Stimulated activated CD4-positive, alpha-beta T cell treated with anti-CD3 and anti-CD28 coated beads, Interleukin-2, amount 100 ng/mL, for 4 hours (primary cell): ENCODE measurements around the gene COL6A2.
"Not testable (repeated sequence)": the region's sequence is repeated elsewhere in the genome, so short reads cannot be mapped to it uniquely, and the experiment has no call there.

Experiments
- DNase-seq: peaks from one replicate; pipeline ENCODE4 v3.0.0-alpha.2; 2020; ENCODE audit warnings: low read depth

The COL6A2 gene

GRCh38 chr21:46094401-46095082 lies 3.4 kb upstream of the COL6A2 start:
- no peak for DNase-seq

DNA sequence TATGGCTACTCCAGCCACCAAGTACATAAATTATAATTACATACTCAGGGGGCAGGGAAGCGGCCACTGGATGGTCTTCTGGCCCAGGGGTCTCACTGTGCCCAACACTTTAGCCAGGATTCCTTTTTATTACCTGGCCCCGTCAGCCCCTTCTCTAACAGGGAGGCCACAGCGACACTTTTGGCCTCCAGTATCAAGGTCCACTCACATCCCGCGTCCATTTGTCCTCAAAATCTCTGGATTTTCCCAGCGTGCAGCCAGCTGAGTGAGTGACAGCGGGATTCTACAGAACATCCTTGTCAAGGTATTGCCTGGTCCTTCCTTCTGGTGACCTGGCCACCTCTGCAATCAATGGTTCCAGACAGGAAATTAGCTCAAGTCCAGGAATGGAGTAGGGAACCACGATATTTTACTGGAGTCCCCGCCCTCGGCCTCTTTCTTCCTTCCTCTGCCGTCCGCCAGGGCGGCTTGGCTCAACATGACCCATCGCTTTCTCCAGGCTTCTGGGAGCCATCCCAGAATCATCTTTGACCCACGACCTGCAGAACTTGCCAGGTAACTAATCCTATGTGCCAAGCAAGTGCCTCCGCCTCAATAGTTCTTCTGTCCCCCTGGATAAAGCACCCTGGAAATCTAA lies 2.7 kb upstream of the COL6A2 start:
- no peak for DNase-seq

GRCh38 chr21:46095814-46096595 lies 1.9 kb upstream of the COL6A2 start:
- DNase-seq, result no peak

DNA sequence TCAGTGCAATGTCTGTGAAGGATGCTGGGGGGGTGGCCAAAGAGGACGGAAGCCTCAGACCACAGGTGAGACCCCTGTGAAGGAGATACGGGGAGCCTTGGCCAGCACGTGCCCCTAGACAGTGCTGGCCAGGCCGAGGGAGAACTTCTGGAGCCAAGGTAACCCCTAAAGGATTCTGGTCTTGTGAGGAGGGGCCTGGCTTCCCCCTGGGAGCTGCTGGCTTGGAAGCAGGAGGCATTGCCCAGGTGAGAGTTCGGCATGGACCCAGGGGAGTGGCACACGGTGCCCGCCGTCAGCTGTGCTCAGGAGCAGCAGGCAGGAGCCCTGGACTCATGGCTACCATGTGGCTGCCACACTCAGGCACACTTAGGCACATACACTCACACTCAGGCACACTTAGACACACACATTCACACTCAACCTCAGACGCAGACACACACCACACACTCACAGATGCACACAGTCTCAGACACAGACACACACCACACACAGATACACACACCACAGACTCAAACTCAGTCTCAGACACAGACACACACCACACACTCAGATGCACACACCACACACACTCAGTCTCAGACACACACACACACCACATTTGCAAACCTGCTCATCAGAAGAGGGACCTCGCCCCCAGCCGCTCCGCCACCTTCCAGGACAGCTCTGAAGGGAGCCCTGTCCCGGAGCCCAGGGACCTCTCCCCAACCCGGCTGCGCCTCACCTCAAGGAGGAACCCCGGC lies 1.1 kb upstream of the COL6A2 start:
- DNase-seq, result no peak

- DNase-seq, result no peak
These were observed 610 bp downstream of the COL6A2 start for GRCh38 chr21:46098303-46099141.

DNA sequence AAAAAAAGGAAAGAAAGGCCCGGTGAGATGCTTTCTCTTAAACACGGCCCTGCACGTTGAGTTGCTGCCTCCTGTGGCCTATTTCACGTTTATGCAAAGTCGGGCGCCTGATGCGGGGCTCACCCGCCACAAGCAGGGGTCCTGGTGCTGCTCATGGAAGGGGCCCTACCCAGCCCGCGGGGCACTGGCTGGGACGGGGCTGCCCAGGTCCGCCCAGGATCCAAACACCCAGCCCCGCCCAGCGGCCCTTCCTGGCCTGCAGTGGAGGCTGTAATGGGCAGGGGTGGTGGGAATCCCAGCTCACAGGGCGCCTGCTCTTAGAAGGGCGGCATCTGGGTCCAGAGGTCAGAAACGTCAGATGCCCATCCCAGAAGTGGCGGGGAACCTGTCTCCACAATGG lies 1.6 kb downstream of the COL6A2 start:
- no peak for DNase-seq

DNA sequence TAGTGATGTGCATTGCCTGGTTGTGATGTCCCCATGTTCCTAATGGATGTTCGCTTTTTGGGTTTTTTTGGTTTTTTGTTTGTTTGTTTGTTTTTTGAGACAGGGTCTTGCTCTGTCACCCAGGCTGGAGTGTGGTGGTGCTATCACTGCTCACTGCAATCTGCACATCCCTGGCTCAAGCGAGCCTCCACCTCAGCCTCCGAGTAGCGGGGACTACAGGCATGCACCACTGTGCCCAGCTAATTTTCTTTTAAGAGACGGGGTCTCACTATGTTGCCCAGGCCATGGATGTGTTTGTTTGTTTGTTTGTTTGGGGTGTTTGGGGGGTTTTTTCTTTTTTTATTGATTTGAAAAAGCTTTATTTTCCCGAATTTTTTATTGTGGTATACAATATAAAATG lies 2.1 kb downstream of the COL6A2 start:
- DNase-seq, result no peak

GRCh38 chr21:46100426-46100825 lies 2.5 kb downstream of the COL6A2 start:
- no peak for DNase-seq

- DNase-seq, result no peak
These were observed 3.0 kb downstream of the COL6A2 start for GRCh38 chr21:46100906-46101305.

DNA sequence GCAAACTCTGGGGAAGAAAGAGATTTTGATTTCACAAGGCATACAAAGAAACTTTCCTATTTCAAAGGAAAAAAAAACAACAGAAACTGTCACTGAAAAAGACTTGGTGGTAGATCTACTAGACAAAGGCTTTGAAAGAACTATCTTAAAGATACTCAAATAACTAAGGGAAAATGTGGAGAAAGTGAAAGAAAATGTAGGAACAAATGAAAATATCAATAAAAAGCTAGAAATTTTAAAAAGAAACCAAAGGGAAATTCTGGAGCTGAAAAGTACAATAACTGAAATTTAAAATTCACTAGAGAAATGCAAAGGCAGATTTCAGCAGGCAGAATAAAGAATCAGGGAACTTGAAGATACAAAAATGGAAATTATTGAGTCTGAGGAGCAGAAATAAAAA lies 6.2 kb downstream of the COL6A2 start:
- no peak for DNase-seq

- DNase-seq, result not testable (repeated sequence)
These were observed 9.5 kb downstream of the COL6A2 start for GRCh38 chr21:46107376-46107775.

DNA sequence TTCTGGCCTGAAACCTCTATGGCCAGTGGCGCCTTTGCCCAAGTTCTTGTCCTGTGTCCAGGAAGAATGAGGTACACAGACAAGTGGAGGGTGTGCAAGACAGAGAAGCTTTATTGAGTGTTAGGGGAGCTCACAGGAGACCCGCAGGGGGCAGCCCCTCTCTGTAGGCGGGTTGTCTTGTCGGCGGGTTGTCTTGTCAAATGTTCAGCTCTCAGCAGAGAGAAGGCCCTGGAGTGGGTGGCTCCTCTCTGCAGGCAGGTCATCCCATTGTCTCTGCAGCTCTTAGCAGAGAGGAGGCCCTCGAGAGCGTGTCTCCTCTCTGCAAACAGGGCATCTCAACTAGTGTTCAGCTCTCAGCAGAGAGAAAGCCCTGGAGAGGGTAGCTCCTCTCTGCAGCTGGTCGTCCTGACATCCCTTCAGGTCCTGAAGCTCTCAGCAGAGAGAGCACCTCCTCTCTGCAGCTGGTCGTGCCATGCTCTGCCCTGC lies 11.0 kb downstream of the COL6A2 start:
- DNase-seq, result no peak

DNA sequence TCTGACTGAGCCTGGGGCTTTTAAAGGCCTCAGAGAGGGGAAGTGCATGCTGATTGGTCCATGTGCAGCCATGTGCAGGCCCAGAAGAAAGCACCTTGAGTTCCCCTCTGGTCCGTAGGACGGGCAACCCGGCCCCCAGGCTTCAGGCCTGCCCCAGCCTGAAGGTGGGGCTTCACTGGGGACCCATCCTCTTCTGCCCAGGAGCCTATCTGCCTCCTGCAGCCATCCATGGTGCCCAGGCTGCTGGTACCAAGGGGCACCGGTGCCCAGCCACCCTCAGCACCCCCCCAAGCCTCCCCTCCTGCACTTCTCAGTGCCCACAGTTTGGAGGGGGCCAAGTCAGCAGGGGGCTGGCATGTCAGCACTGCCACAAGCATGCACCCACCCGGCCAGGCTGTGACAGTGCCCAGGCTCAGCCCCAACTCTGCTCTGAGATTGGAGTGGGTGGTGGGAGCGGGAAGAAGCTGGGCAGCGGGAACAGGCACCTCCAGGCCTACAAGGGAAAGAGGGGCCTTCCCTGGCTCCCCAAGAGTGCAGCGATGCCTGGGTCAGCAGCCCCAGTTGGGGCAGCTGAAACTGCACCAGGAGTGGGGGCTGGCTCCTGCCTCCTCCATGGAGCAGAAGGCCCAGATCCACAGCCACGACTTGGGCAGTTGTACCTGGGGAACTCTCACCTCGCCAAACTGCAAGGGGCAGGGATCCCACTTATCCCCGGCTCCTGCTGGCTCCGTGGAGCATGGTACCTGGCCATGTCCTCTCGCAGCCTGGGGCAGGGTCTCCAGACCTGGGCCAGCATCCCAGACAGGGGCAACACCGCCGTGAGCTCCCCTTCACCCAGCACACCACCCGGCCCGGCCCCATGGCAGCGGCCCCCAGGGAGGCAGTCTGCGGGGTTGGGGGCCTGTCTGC lies 11.7 kb downstream of the COL6A2 start:
- DNase-seq, result no peak

DNA sequence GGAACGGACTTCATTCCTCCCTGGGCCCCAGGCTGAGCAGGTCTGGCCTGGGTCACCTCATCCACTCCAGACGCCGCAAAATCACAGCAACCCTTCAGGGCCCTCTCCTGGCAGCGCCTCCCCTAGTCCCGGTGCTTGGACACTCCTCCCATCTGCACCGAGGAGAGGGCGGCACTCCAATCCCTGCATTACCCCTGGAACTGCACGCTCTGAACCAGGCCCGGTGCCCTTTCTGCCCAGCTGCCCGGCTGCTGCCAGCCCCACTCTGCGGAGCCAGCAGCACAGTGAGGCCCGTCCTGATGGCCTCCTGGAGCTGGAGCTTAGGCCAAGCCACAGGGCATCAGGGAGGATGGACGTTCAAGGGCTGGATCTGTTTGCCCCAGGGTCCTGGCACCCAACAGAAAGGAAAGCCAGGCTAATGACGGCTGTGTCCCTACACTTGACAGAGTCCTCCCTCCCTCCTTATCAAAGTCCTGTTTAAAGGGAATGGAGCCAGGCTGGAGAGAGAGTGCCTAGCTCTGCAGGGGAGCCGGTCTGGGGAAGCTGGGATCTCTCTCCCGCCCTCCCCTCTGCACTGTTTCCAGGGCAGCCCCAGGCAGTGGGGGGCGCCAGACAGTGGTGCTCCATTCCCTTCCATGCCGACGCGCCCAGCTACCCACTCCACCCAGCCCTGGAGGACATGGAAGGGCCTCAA lies 12.7 kb downstream of the COL6A2 start:
- no peak for DNase-seq

GRCh38 chr21:46111193-46111571 lies 13.3 kb downstream of the COL6A2 start:
- no peak for DNase-seq

DNA sequence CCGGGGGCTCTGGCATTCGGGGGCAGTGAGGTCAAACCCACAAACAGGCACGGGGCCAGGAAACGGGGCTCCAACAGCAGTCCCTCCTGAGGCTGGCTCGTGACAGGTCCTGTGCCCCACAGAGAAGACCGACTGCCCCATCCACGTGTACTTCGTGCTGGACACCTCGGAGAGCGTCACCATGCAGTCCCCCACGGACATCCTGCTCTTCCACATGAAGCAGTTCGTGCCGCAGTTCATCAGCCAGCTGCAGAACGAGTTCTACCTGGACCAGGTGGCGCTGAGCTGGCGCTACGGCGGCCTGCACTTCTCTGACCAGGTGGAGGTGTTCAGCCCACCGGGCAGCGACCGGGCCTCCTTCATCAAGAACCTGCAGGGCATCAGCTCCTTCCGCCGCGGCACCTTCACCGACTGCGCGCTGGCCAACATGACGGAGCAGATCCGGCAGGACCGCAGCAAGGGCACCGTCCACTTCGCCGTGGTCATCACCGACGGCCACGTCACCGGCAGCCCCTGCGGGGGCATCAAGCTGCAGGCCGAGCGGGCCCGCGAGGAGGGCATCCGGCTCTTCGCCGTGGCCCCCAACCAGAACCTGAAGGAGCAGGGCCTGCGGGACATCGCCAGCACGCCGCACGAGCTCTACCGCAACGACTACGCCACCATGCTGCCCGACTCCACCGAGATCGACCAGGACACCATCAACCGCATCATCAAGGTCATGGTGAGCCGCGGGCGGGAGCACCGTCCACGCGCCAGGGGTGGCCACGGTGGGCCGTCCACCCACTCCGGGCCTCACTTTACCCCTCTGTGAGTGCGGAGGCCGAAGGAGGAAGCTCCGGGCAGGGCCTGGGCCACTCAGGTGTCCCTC lies 14.2 kb downstream of the COL6A2 start:
- DNase-seq, result no peak

- no peak for DNase-seq
These were observed 14.9 kb downstream of the COL6A2 start for GRCh38 chr21:46112725-46113215.

DNA sequence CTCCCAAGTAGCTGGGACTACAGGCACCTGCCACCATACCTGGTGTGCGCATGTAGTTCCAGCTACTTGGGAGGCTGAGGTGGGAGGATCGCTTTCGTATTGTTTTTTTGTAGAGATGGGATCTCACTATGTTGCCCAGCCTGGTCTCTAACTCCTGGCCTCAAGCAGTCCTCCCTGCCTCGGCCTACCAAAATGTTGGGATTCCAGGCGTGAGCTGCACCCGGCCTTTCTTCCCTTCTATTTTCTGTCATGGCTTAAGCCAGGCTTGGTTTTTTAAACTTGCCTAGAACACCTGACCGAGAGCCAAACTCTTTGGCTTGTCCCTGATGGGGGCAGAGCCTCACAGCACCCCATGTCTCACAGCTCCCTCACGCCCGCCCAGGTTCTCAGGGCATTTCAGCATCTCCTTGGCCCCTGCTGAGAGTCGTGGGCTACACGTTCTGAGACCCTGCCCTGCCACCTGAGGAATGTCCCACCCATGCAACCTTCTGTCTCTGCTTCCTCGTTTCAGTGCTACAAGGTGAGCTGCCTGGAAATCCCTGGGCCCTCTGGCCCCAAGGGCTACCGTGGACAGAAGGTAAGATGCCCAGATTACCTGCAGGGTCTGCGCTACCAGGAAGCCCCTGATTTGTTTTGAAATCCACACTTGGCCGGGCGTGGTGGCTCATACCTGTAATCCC lies 15.7 kb downstream of the COL6A2 start:
- DNase-seq, result no peak
